Small intestine (tissue), 7 donors: Measurements from ENCODE around the gene STH. TPM values are rescaled to one million over a fixed set of nuclear protein-coding genes. Genes with fewer than 3 reads are reported as not detected.
"Not testable (repeated sequence)": the region's sequence is repeated elsewhere in the genome, so short reads cannot be mapped to it uniquely, and the experiment has no call there.

ENCODE experiments used
- DNase-seq, 2 donors: peaks; one replicate each; pipeline versions ENCODE4 v3.0.0 to v3.0.0-alpha.2; 2013
- FAIRE-seq: peaks from 2 replicates; lab custom pipeline; 2012; peaks lifted over from hg19 to GRCh38; lab: Jason Lieb, UNC
- H3K27ac ChIP-seq, 3 donors: one replicate each; pipeline ENCODE4 v1.5.1; 2013; ENCODE audit warnings: low read length in 2 of 3, mild to moderate bottlenecking in 2 of 3, control low read depth in 1 of 3, inconsistent platforms in 1 of 3, low read depth in 1 of 3, moderate library complexity in 1 of 3
- H3K27me3 ChIP-seq, 3 donors: one replicate each; pipeline ENCODE4 v1.6.1; 2013; ENCODE audit warnings: low read length in 3 of 3, inconsistent platforms in 1 of 3; ENCODE audit not compliant: control insufficient read depth in 3 of 3, insufficient read depth in 3 of 3
- H3K36me3 ChIP-seq, 3 donors: one replicate each; pipeline ENCODE4 v1.6.1; 2013; ENCODE audit warnings: low read length in 3 of 3, inconsistent platforms in 1 of 3, low read depth in 1 of 3, mild to moderate bottlenecking in 1 of 3, moderate library complexity in 1 of 3; ENCODE audit not compliant: control insufficient read depth in 3 of 3, insufficient read depth in 2 of 3
- H3K4me1 ChIP-seq, 3 donors: one replicate each; pipeline ENCODE4 v1.6.1; 2013; ENCODE audit warnings: low read length in 2 of 3, inconsistent platforms in 1 of 3, low read depth in 1 of 3, mild to moderate bottlenecking in 1 of 3, moderate library complexity in 1 of 3; ENCODE audit not compliant: control insufficient read depth in 3 of 3, insufficient read depth in 2 of 3
- H3K4me3 ChIP-seq, 3 donors: one replicate each; pipeline ENCODE4 v1.5.1; 2013; ENCODE audit warnings: low read length in 3 of 3, control low read depth in 1 of 3, inconsistent platforms in 1 of 3, low read depth in 1 of 3, mild to moderate bottlenecking in 1 of 3, moderate library complexity in 1 of 3
- H3K9me3 ChIP-seq, 2 donors: one replicate each; pipeline ENCODE4 v1.6.1; 2013; ENCODE audit warnings: low read depth in 1 of 2, low read length in 1 of 2; ENCODE audit not compliant: control insufficient read depth in 2 of 2, insufficient read depth in 1 of 2
- WGBS, 3 donors: extraction: QIAGEN DNeasy Blood & Tissue Kit; methylation state at CpG; one replicate each; pipeline ENCODE4 v1.1.7; 2013; 5-methylcytosine and 5-hydroxymethylcytosine counted together
- polyA plus RNA-seq, 4 donors: library from polyadenylated mRNA; stranded (reverse) in 3 of 4; unstranded in 1 of 4; fragments of 200-250 nt in 3 of 4; fragments of 120-200 nt in 1 of 4; gene quantifications; one replicate each; pipeline versions ENCODE4 v1.2.1 to v1.2.3, GENCODE V29; 2013
- donor health status: healthy with polysubstance abuse.
- donor health status: control.
- donor health status: control.
- donor health status: Bipolar disorder and iron deficiency.
- donor health status: healthy.

The STH gene
- polyA plus RNA-seq, 4 donors, result not detected

DNA sequence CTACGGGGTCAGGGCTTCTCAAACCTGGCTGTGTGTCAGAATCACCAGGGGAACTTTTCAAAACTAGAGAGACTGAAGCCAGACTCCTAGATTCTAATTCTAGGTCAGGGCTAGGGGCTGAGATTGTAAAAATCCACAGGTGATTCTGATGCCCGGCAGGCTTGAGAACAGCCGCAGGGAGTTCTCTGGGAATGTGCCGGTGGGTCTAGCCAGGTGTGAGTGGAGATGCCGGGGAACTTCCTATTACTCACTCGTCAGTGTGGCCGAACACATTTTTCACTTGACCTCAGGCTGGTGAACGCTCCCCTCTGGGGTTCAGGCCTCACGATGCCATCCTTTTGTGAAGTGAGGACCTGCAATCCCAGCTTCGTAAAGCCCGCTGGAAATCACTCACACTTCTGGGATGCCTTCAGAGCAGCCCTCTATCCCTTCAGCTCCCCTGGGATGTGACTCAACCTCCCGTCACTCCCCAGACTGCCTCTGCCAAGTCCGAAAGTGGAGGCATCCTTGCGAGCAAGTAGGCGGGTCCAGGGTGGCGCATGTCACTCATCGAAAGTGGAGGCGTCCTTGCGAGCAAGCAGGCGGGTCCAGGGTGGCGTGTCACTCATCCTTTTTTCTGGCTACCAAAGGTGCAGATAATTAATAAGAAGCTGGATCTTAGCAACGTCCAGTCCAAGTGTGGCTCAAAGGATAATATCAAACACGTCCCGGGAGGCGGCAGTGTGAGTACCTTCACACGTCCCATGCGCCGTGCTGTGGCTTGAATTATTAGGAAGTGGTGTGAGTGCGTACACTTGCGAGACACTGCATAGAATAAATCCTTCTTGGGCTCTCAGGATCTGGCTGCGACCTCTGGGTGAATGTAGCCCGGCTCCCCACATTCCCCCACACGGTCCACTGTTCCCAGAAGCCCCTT, 10.9 kb downstream of the STH start:
- WGBS, 3 donors, result 81 to 89% (median 85%) methylated on average over 33 of the region's 33 CpGs
- FAIRE-seq (no peak), DNase-seq (no peak)
- Histone ChIP-seq H3K36me3 (no peaks in the 10 kb centered on the region), H3K27me3 (no peaks in the 10 kb centered on the region), H3K27ac (no peak overlapping the region), H3K4me1 (no peaks in the 10 kb centered on the region), H3K4me3 (no peak overlapping the region), H3K9me3 (no peaks in the 10 kb centered on the region)

DNA sequence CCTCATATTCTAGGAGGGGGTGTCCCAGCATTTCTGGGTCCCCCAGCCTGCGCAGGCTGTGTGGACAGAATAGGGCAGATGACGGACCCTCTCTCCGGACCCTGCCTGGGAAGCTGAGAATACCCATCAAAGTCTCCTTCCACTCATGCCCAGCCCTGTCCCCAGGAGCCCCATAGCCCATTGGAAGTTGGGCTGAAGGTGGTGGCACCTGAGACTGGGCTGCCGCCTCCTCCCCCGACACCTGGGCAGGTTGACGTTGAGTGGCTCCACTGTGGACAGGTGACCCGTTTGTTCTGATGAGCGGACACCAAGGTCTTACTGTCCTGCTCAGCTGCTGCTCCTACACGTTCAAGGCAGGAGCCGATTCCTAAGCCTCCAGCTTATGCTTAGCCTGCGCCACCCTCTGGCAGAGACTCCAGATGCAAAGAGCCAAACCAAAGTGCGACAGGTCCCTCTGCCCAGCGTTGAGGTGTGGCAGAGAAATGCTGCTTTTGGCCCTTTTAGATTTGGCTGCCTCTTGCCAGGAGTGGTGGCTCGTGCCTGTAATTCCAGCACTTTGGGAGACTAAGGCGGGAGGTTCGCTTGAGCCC, 11.6 kb downstream of the STH start:
- H3K9me3 ChIP-seq, result no peaks in the 10 kb centered on the region
- H3K4me3 ChIP-seq, result no peak overlapping the region
- H3K4me1 ChIP-seq, result no peaks in the 10 kb centered on the region
- H3K27me3 ChIP-seq, result no peaks in the 10 kb centered on the region
- H3K27ac ChIP-seq, result no peak overlapping the region
- FAIRE-seq (no peak), DNase-seq (peak in 1 of 2 donors; percentile 15)
- 75 to 86% (median 82%) methylated on average over 16 of the region's 16 CpGs for WGBS, 3 donors
- H3K36me3 ChIP-seq, result no peaks in the 10 kb centered on the region

DNA sequence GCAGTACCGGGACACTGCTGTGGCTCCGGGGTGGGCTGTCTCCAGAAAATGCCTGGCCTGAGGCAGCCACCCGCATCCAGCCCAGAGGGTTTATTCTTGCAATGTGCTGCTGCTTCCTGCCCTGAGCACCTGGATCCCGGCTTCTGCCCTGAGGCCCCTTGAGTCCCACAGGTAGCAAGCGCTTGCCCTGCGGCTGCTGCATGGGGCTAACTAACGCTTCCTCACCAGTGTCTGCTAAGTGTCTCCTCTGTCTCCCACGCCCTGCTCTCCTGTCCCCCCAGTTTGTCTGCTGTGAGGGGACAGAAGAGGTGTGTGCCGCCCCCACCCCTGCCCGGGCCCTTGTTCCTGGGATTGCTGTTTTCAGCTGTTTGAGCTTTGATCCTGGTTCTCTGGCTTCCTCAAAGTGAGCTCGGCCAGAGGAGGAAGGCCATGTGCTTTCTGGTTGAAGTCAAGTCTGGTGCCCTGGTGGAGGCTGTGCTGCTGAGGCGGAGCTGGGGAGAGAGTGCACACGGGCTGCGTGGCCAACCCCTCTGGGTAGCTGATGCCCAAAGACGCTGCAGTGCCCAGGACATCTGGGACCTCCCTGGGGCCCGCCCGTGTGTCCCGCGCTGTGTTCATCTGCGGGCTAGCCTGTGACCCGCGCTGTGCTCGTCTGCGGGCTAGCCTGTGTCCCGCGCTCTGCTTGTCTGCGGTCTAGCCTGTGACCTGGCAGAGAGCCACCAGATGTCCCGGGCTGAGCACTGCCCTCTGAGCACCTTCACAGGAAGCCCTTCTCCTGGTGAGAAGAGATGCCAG, 12.9 kb downstream of the STH start:
- Histone ChIP-seq H3K4me1 (no peaks in the 10 kb centered on the region), H3K27ac (no peak overlapping the region), H3K27me3 (no peaks in the 10 kb centered on the region), H3K36me3 (no peaks in the 10 kb centered on the region), H3K4me3 (no peak overlapping the region), H3K9me3 (no peaks in the 10 kb centered on the region)
- WGBS, 3 donors, result 77 to 85% (median 80%) methylated on average over 28 of the region's 28 CpGs
- DNase-seq (no peak), FAIRE-seq (no peak)

DNA sequence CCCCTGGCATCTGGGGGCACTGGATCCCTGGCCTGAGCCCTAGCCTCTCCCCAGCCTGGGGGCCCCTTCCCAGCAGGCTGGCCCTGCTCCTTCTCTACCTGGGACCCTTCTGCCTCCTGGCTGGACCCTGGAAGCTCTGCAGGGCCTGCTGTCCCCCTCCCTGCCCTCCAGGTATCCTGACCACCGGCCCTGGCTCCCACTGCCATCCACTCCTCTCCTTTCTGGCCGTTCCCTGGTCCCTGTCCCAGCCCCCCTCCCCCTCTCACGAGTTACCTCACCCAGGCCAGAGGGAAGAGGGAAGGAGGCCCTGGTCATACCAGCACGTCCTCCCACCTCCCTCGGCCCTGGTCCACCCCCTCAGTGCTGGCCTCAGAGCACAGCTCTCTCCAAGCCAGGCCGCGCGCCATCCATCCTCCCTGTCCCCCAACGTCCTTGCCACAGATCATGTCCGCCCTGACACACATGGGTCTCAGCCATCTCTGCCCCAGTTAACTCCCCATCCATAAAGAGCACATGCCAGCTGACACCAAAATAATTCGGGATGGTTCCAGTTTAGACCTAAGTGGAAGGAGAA, 13.5 kb downstream of the STH start:
- 85 to 89% (median 85%) methylated on average over 10 to 11 of the region's 11 CpGs for WGBS, 3 donors
- no peaks in the 10 kb centered on the region for H3K4me1 ChIP-seq
- FAIRE-seq, result no peak
- H3K27me3 ChIP-seq, result no peaks in the 10 kb centered on the region
- no peaks in the 10 kb centered on the region for H3K9me3 ChIP-seq
- H3K4me3 ChIP-seq, result no peak overlapping the region
- no peaks in the 10 kb centered on the region for H3K36me3 ChIP-seq
- no peak for DNase-seq
- H3K27ac ChIP-seq, result no peak overlapping the region

DNA sequence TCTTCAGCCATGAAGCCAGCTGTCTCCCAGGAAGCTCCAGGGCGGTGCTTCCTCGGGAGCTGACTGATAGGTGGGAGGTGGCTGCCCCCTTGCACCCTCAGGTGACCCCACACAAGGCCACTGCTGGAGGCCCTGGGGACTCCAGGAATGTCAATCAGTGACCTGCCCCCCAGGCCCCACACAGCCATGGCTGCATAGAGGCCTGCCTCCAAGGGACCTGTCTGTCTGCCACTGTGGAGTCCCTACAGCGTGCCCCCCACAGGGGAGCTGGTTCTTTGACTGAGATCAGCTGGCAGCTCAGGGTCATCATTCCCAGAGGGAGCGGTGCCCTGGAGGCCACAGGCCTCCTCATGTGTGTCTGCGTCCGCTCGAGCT, 14.1 kb downstream of the STH start:
- H3K36me3 ChIP-seq, result no peaks in the 10 kb centered on the region
- H3K27ac ChIP-seq, result no peak overlapping the region
- H3K9me3 ChIP-seq, result no peaks in the 10 kb centered on the region
- H3K4me3 ChIP-seq, result no peak overlapping the region
- no peak for FAIRE-seq
- no peaks in the 10 kb centered on the region for H3K27me3 ChIP-seq
- no peaks in the 10 kb centered on the region for H3K4me1 ChIP-seq
- 88 to 94% (median 91%) methylated on average over 7 of the region's 7 CpGs for WGBS, 3 donors
- no peak for DNase-seq

DNA sequence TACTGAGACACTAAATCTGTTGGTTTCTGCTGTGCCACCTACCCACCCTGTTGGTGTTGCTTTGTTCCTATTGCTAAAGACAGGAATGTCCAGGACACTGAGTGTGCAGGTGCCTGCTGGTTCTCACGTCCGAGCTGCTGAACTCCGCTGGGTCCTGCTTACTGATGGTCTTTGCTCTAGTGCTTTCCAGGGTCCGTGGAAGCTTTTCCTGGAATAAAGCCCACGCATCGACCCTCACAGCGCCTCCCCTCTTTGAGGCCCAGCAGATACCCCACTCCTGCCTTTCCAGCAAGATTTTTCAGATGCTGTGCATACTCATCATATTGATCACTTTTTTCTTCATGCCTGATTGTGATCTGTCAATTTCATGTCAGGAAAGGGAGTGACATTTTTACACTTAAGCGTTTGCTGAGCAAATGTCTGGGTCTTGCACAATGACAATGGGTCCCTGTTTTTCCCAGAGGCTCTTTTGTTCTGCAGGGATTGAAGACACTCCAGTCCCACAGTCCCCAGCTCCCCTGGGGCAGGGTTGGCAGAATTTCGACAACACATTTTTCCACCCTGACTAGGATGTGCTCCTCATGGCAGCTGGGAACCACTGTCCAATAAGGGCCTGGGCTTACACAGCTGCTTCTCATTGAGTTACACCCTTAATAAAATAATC, 14.6 kb downstream of the STH start:
- Histone ChIP-seq H3K27ac (no peak overlapping the region), H3K36me3 (no peaks in the 10 kb centered on the region), H3K9me3 (no peaks in the 10 kb centered on the region), H3K27me3 (no peaks in the 10 kb centered on the region), H3K4me1 (no peaks in the 10 kb centered on the region), H3K4me3 (no peak overlapping the region)
- no peak for DNase-seq
- 78 to 86% (median 85%) methylated on average over 9 of the region's 9 CpGs for WGBS, 3 donors
- no peak for FAIRE-seq

DNA sequence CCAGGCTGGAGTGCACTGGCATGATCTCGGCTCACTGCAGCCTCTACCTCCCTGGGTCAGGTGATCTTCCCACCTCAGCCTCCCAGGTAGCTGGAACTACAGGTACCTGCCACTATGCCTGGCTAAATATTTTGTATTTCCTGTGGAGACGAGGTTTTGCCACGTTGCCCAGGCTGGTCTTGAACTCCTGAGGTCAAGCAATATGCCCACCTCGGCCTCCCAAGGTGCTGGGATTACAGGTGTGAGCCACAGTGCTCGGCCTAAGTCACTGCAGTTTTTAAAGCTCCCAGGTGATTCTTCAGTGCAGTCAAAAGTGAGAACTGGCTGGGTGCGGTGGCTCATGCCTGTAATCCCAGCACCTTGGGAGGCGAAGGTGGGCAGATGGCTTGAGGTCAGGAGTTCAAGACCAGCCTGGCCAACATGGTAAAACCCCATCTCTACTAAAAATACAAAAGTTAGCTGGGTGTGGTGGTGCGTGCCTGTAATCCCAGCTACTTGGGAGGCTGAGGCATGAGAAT, 20.4 kb downstream of the STH start:
- not testable (repeated sequence) for H3K4me1 ChIP-seq, H3K4me3 ChIP-seq, H3K27me3 ChIP-seq, H3K27ac ChIP-seq, FAIRE-seq, H3K9me3 ChIP-seq, DNase-seq
- 93 to 95% (median 95%) methylated on average over 8 of the region's 8 CpGs for WGBS, 3 donors
- H3K36me3 ChIP-seq, result peaks cover 0 to 32% (median 0%) of the 10 kb centered on the region in 3 donors
